HepG2 (cell line): Measurements from ENCODE around the gene PCSK7. TPM values are rescaled to one million over a fixed set of nuclear protein-coding genes. Genes with fewer than 3 reads are reported as not detected.
A peak's percentile ranks its signal among the peaks of the same experiment; 100 is the strongest.

Experiments used
- ATAC-seq: fragments of 200-7000 bp; cut with Tn5 transposase; 3 replicates; pipeline ENCODE4 v1.9.1; 2020; ENCODE audit warnings: mild to moderate bottlenecking, moderate library complexity
- BruUV-seq: library from RNA; stranded (reverse); fragments of 400-500 nt; replicated peaks from 2 replicates; lab custom pipeline; 2021; lab: Mats Ljungman, UMichigan
- CTCF ChIA-PET: fragments of 300-600 bp; formaldehyde crosslinking; extraction: SDS; loops from one replicate; lab custom pipeline; 2021; ENCODE audit warnings: low total read pairs, inconsistent platforms, low intra/inter-chr PET ratio; lab: Yijun Ruan, JAX
- POLR2A ChIA-PET: fragments of 350-600 bp; sonication (Branson Sonifier 250); formaldehyde crosslinking; loops from one replicate; lab custom pipeline; 2020; ENCODE audit warnings: antibody characterized with exemption, inconsistent platforms; lab: Yijun Ruan, JAX
- DNase-seq: peaks from one replicate; pipeline ENCODE4 v3.0.0-alpha.2; 2015; ENCODE audit warnings: low spot score
- FAIRE-seq: peaks from 3 replicates; lab custom pipeline; 2011; peaks lifted over from hg19 to GRCh38; lab: Jason Lieb, UNC
- H2AFZ ChIP-seq: one replicate; pipeline ENCODE4 v1.6.1; 2011; ENCODE audit warnings: low read length, inconsistent platforms
- H3K27ac ChIP-seq: fragments of 300-600 bp; 3 replicates; pipeline ENCODE4 v1.8.0; 2011; ENCODE audit warnings: mixed run types, mild to moderate bottlenecking, mixed read lengths, low read length, inconsistent platforms; ENCODE audit not compliant: insufficient read depth; ENCODE audit errors: extremely low read length
- H3K27me3 ChIP-seq, 2 experiments: fragments of 200-600 bp in 1 of 2; 2 replicates in 1 of 2; 3 replicates in 1 of 2; pipeline versions ENCODE4 v1.6.0 to v1.8.0; 2011; ENCODE audit warnings: low read length in 2 of 2, mild to moderate bottlenecking in 2 of 2, moderate library complexity in 2 of 2, inconsistent platforms in 1 of 2; ENCODE audit not compliant: insufficient read depth in 2 of 2, control insufficient read depth in 1 of 2
- H3K36me3 ChIP-seq, 2 experiments: fragments of 200-600 bp in 1 of 2; replicated peaks in 1 of 2; 2 replicates in 1 of 2; 3 replicates in 1 of 2; pipeline versions ENCODE4 v1.5.1 to v1.8.0; 2011; ENCODE audit warnings: low read length in 2 of 2, inconsistent platforms in 1 of 2; ENCODE audit not compliant: insufficient read depth in 2 of 2, control insufficient read depth in 1 of 2
- H3K4me1 ChIP-seq: 2 replicates; pipeline ENCODE4 v1.5.1; 2012; ENCODE audit warnings: low read length, inconsistent platforms; ENCODE audit not compliant: insufficient read depth
- H3K4me2 ChIP-seq: 2 replicates; pipeline ENCODE4 v1.6.0; 2011; ENCODE audit warnings: low read depth, low read length, inconsistent platforms
- H3K4me3 ChIP-seq, 3 experiments: fragments of 200-600 bp in 1 of 3; sonication (generic), shearing (Covaris generic) in 1 of 3; replicated peaks in 1 of 3; 2 replicates each; pipeline ENCODE4 v1.5.1; 2011 to 2016; ENCODE audit warnings: low read length in 3 of 3, inconsistent platforms in 2 of 3, low read depth in 2 of 3, mild to moderate bottlenecking in 2 of 3, control low read depth in 1 of 3, mixed read lengths in 1 of 3; ENCODE audit not compliant: insufficient read depth in 1 of 3
- H3K79me2 ChIP-seq: one replicate; pipeline ENCODE4 v1.6.1; 2011; ENCODE audit warnings: low read length, inconsistent platforms; ENCODE audit not compliant: insufficient read depth
- H3K9ac ChIP-seq: 2 replicates; pipeline ENCODE4 v1.6.0; 2011; ENCODE audit warnings: mild to moderate bottlenecking, low read depth, low read length, inconsistent platforms; ENCODE audit not compliant: insufficient read depth
- H3K9me3 ChIP-seq: 2 replicates; pipeline ENCODE4 v1.5.1; 2012; ENCODE audit warnings: mild to moderate bottlenecking, low read length
- H4K20me1 ChIP-seq: 2 replicates; pipeline ENCODE4 v1.6.0; 2011; ENCODE audit warnings: inconsistent platforms, mild to moderate bottlenecking, low read length, moderate library complexity; ENCODE audit not compliant: insufficient read depth
- ERF ChIP-seq: IDR thresholded peaks from 2 replicates; pipeline ENCODE4 v1.6.1; 2018; ENCODE audit warnings: missing biosample characterization, missing genetic modification reagents
- IKZF4 ChIP-seq: sonication (generic); formaldehyde crosslinking; IDR thresholded peaks from 2 replicates; pipeline ENCODE4 v1.5.1; 2020; ENCODE audit warnings: borderline replicate concordance, mild to moderate bottlenecking, low read depth, missing genetic modification reagents; ENCODE audit errors: not compliant biosample characterization
- KAT8 ChIP-seq: IDR thresholded peaks from 2 replicates; pipeline ENCODE4 v1.6.1; 2016; ENCODE audit warnings: missing genetic modification reagents, missing compliant biosample characterization
- KDM3A ChIP-seq: IDR thresholded peaks from 2 replicates; pipeline ENCODE4 v1.6.1; 2018; ENCODE audit warnings: low read depth, missing compliant biosample characterization
- KMT2B ChIP-seq: IDR thresholded peaks from 2 replicates; pipeline ENCODE4 v1.6.1; 2016; ENCODE audit warnings: missing genetic modification reagents, missing compliant biosample characterization
- MIXL1 ChIP-seq: IDR thresholded peaks from 2 replicates; pipeline ENCODE4 v1.6.1; 2016
- MXD4 ChIP-seq: IDR thresholded peaks from 2 replicates; pipeline ENCODE4 v1.6.1; 2016; ENCODE audit warnings: mild to moderate bottlenecking, missing biosample characterization, missing genetic modification reagents
- NR2F6 ChIP-seq, 2 experiments: IDR thresholded peaks; 2 replicates each; pipeline ENCODE4 v1.6.1; 2016; ENCODE audit warnings: antibody characterized with exemption in 1 of 2, mild to moderate bottlenecking in 1 of 2
- RAD21 ChIP-seq: fragments of 450-650 bp; formaldehyde crosslinking; IDR thresholded peaks from 2 replicates; pipeline ENCODE4 v1.5.0; 2020; ENCODE audit warnings: mild to moderate bottlenecking
- SAP130 ChIP-seq: IDR thresholded peaks from 2 replicates; pipeline ENCODE4 v1.6.1; 2016; ENCODE audit warnings: low read depth
- SMC3 ChIP-seq: IDR thresholded peaks from 2 replicates; pipeline ENCODE4 v1.6.1; 2011; ENCODE audit warnings: low read length, improper control_type of control experiment
- STAG1 ChIP-seq: sonication (generic); formaldehyde crosslinking; IDR thresholded peaks from 2 replicates; pipeline ENCODE4 v1.4.0; 2020; ENCODE audit warnings: missing genetic modification reagents
- ZNF121 ChIP-seq: sonication (generic); formaldehyde crosslinking; IDR thresholded peaks from 2 replicates; pipeline ENCODE4 v1.5.0; 2020; ENCODE audit warnings: mild to moderate bottlenecking, missing genetic modification reagents
- ZNF672 ChIP-seq: sonication (generic); formaldehyde crosslinking; IDR thresholded peaks from 2 replicates; pipeline ENCODE4 v1.8.1; 2022; ENCODE audit warnings: missing genetic modification reagents
- WGBS: methylation state at CpG from one replicate; pipeline ENCODE4 v1.1.6; 2017; ENCODE audit warnings: low lambda C conversion rate; 5-methylcytosine and 5-hydroxymethylcytosine counted together
- in situ Hi-C: cut with HindIII; loops from 2 replicates; pipeline ENCODE4 v1.10.0; 2017; ENCODE audit warnings: low pct_unique_long_range_greater_than_20kb; ENCODE audit not compliant: extremely low pct_ligation_motif_present
- intact Hi-C: fragments of 100-400 bp; cut with micrococcal nuclease; formaldehyde crosslinking; loops from one replicate; pipeline ENCODE4 v1.10.0; 2022; ENCODE audit not compliant: unreplicated experiment
- polyA plus RNA-seq, 8 experiments: library from polyadenylated mRNA; depleted of rRNA in 3 of 8; stranded (reverse) in 7 of 8; unstranded in 1 of 8; fragments of >200 nt; fragmentation: Illumina TruSeq in 4 of 8; extraction: Trizol in 4 of 8; gene quantifications; 2 replicates each; pipeline versions ENCODE4 v1.2.1 to v1.2.3, GENCODE V29; 2011 to 2016; ENCODE audit warnings: low read depth in 4 of 8, missing spikeins in 1 of 8, mixed read lengths in 1 of 8; ENCODE audit not compliant: insufficient read depth in 1 of 8
- total RNA-seq, 5 experiments: library from RNA; depleted of rRNA; stranded (reverse); fragments of >200 nt; fragmentation: Illumina TruSeq; extraction: Trizol; gene quantifications; 2 replicates each; pipeline ENCODE4 v1.2.3, GENCODE V29; 2016; ENCODE audit warnings: low read depth in 1 of 5
- TF ChIP-seq, protein P1 (sequence below): sonication (generic); formaldehyde crosslinking; IDR thresholded peaks from 2 replicates; pipeline ENCODE4 v1.4.0; 2020; ENCODE audit warnings: missing genetic modification reagents, borderline replicate concordance
- TF ChIP-seq, protein P2 (sequence below), 2 experiments: fragments of 450-650 bp in 1 of 2; sonication (generic) in 1 of 2; formaldehyde crosslinking; IDR thresholded peaks; 2 replicates each; pipeline versions ENCODE4 v1.5.0 to v1.8.0; 2020 to 2022; ENCODE audit warnings: mild to moderate bottlenecking in 1 of 2, missing genetic modification reagents in 1 of 2
- TF ChIP-seq, protein P3 (sequence below): sonication (generic); formaldehyde crosslinking; IDR thresholded peaks from 2 replicates; pipeline ENCODE4 v1.5.0; 2020; ENCODE audit warnings: mild to moderate bottlenecking, missing genetic modification reagents, moderate library complexity

The PCSK7 gene
- total and polyA plus RNA-seq, 2 of the 13 experiments (the other 11 are each of a cell fraction or from before 2014, with no cell fraction given) = 13.4 to 13.8 TPM

DNA sequence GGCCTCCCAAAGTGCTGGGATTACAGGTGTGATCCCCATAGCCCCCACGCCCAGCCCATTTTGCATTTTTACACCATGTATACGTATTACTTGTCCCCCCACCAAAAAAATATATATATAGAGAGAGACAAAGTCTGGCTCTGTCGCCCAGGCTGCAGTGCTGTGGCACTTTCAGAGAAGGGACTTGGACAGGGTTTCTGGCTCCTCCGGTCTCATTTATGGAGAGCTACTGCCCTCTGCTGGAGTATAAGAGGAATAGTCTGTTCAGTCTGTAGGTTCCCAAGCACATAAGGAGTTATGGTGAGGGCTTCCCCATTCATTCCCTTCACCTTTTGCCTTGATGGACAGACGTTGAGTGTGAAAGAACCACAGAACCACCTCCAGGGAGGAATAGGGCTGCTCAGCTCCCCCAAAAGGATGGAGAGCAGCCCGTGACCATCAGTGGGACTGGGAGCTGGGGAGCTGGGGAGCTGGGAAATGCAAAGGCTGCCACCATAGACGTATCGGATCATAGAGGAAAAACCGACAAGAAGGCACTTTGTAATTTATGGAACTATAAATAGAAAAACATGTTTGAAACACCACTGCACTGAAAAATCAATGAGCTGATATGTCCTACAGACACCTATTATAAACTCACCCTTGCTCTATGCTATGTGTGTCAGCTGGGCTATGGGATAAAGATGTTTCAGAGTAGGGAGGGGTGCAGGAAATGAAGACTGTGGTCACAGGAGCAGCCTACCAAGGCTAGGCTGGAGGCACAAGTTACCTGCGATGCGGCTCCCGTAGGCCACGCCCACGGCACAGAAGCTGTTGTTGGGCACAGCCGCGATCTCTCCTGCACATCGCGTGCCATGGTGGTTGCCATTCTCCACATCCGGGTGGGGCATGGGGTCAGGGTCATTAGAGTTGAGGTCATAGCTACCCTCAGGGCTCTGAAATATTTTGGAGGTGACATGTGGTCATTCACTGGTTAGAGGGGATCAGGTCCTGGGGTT lies 5.2 kb downstream of the PCSK7 start:
- TF ChIP-seq, protein P1, sequence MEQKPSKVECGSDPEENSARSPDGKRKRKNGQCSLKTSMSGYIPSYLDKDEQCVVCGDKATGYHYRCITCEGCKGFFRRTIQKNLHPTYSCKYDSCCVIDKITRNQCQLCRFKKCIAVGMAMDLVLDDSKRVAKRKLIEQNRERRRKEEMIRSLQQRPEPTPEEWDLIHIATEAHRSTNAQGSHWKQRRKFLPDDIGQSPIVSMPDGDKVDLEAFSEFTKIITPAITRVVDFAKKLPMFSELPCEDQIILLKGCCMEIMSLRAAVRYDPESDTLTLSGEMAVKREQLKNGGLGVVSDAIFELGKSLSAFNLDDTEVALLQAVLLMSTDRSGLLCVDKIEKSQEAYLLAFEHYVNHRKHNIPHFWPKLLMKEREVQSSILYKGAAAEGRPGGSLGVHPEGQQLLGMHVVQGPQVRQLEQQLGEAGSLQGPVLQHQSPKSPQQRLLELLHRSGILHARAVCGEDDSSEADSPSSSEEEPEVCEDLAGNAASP (CRISPR knock-in tag) = 0 out of 2 replicates have a peak, but pooled peaks have one; percentile 26
- TF ChIP-seq ZNF672 (CRISPR knock-in tag) (no peak), RAD21 (CRISPR knock-in tag) (peak; percentile 73; the same call in 1 of the 2 replicates), ZNF121 (CRISPR knock-in tag) (peak; percentile 24; the same call in 1 of the 2 replicates), SMC3 (peak; percentile 86), ERF (CRISPR knock-in tag) (0 out of 2 replicates have a peak, but pooled peaks have one; percentile 34), MIXL1 (CRISPR knock-in tag) (0 out of 2 replicates have a peak, but pooled peaks have one; percentile 19), MXD4 (CRISPR knock-in tag) (0 out of 2 replicates have a peak, but pooled peaks have one; percentile 50), SAP130 (peak; percentile 41; the same call in 1 of the 2 replicates), NR2F6 (IDR thresholded peaks at IDR 0.05) (no peak), NR2F6 (CRISPR knock-in tag; IDR thresholded peaks at IDR 0.05) (no peak), IKZF4 (CRISPR knock-in tag) (no peak), KDM3A (0 out of 2 replicates have a peak, but pooled peaks have one; percentile 27), KMT2B (CRISPR knock-in tag) (0 out of 2 replicates have a peak, but pooled peaks have one; percentile 17), KAT8 (CRISPR knock-in tag) (0 out of 2 replicates have a peak, but pooled peaks have one; percentile 21), STAG1 (peak; percentile 90)
- TF ChIP-seq, protein P2, sequence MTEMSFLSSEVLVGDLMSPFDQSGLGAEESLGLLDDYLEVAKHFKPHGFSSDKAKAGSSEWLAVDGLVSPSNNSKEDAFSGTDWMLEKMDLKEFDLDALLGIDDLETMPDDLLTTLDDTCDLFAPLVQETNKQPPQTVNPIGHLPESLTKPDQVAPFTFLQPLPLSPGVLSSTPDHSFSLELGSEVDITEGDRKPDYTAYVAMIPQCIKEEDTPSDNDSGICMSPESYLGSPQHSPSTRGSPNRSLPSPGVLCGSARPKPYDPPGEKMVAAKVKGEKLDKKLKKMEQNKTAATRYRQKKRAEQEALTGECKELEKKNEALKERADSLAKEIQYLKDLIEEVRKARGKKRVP (CRISPR knock-in tag; IDR thresholded peaks at IDR 0.05) = no peak
- TF ChIP-seq, protein P3, sequence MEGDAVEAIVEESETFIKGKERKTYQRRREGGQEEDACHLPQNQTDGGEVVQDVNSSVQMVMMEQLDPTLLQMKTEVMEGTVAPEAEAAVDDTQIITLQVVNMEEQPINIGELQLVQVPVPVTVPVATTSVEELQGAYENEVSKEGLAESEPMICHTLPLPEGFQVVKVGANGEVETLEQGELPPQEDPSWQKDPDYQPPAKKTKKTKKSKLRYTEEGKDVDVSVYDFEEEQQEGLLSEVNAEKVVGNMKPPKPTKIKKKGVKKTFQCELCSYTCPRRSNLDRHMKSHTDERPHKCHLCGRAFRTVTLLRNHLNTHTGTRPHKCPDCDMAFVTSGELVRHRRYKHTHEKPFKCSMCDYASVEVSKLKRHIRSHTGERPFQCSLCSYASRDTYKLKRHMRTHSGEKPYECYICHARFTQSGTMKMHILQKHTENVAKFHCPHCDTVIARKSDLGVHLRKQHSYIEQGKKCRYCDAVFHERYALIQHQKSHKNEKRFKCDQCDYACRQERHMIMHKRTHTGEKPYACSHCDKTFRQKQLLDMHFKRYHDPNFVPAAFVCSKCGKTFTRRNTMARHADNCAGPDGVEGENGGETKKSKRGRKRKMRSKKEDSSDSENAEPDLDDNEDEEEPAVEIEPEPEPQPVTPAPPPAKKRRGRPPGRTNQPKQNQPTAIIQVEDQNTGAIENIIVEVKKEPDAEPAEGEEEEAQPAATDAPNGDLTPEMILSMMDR = peak; percentile 91
- TF ChIP-seq, all 625 proteins: peak for 13
- Histone ChIP-seq H3K36me3 (peaks cover 2 to 9% of the 10 kb centered on the region in 2 experiments; a peak in 1 of 5 replicates), H2AFZ (no peak overlapping the region), H3K27ac (no peak overlapping the region), H3K4me1 (peaks cover 32% of the 10 kb centered on the region), H3K4me3 (no peak overlapping the region), H3K9me3 (no peaks in the 10 kb centered on the region), H3K27me3 (no peaks in the 10 kb centered on the region), H4K20me1 (no peaks in the 10 kb centered on the region), H3K4me2 (no peak overlapping the region), H3K9ac (no peak overlapping the region), H3K79me2 (no peaks in the 10 kb centered on the region)
- ChIA-PET POLR2A (interaction anchor here (1.0 to 1.5 kb wide), 3 partner anchors 32 to 83 kb away, joined by 3 to 4 read pairs (median 4); partner anchors contain the start of genes PAFAH1B2 and SIDT2), CTCF (interaction anchor here (0.5 to 3.0 kb wide), 4 partner anchors 29 to 435 kb away, joined by 3 to 32 read pairs (median 5); partner anchors contain the start of gene APOA5)
- ATAC-seq (peak; percentile 89), FAIRE-seq (peak; percentile 89), DNase-seq (peak; percentile 81)
- in situ Hi-C loops = no loop called here
- 73% methylated on average over 19 of the region's 19 CpGs for WGBS
- intact Hi-C loops = loop anchor here (1.0 to 10.0 kb wide), 4 partner anchors 25 to 347 kb away; no protein-coding TSS in a partner anchor
- BruUV-seq = no TSS peak
